Activated T-helper 1 cell treated with anti-CD3 and anti-CD28 coated beads, Interleukin-12 subunit alpha, Interleukin-12 subunit beta, Interleukin-2, Interleukin-4 antibody, amounts not matched to agents 30 ng/mL and 10 ng/mL and 1 ng/mL, durations not matched to agents 14 hours and 24 hours and 36 hours (primary cell): ENCODE results near the gene IPCEF1. TPM values are rescaled to one million over a fixed set of nuclear protein-coding genes. Genes with fewer than 3 reads are reported as not detected.
"Not testable (repeated sequence)": the region's sequence is repeated elsewhere in the genome, so short reads cannot be mapped to it uniquely, and the experiment has no call there.

Source experiments
- DNase-seq: peaks from one replicate; pipeline ENCODE4 v3.0.0; 2021; ENCODE audit warnings: low spot score
- H3K27ac Mint-ChIP-seq: one replicate; pipeline ENCODE4 v1.8.0; 2021; ENCODE audit warnings: mild to moderate bottlenecking, mixed read lengths
- H3K27me3 Mint-ChIP-seq: one replicate; pipeline ENCODE4 v1.8.0; 2022; ENCODE audit warnings: mild to moderate bottlenecking, moderate library complexity, mixed read lengths; ENCODE audit not compliant: insufficient read depth
- H3K36me3 Mint-ChIP-seq: one replicate; pipeline ENCODE4 v1.8.0; 2021; ENCODE audit warnings: low read depth, mixed read lengths
- H3K4me1 Mint-ChIP-seq: one replicate; pipeline ENCODE4 v1.8.0; 2021; ENCODE audit warnings: low read depth, mixed read lengths
- H3K4me3 Mint-ChIP-seq: one replicate; pipeline ENCODE4 v1.8.0; 2021; ENCODE audit warnings: mild to moderate bottlenecking, moderate library complexity, mixed read lengths
- H3K9me3 Mint-ChIP-seq: one replicate; pipeline ENCODE4 v1.8.0; 2021; ENCODE audit warnings: mixed read lengths
- intact Hi-C: fragments of 100-400 bp; cut with micrococcal nuclease; formaldehyde crosslinking; loops from one replicate; pipeline ENCODE4 v1.15.1; 2024
- total RNA-seq: library from RNA; stranded (reverse); gene quantifications from 2 replicates; pipeline ENCODE4 v1.2.3, GENCODE V29; 2022

Gene IPCEF1
- total RNA-seq, 1 donor from 2014 or later: 4.2 TPM

- intact Hi-C loops: no loop called here
- Mint-ChIP-seq H3K4me1 (peaks cover 6% of the 10 kb centered on the region), H3K9me3 (no peaks in the 10 kb centered on the region), H3K36me3 (peaks cover 23% of the 10 kb centered on the region), H3K27ac (no peak overlapping the region), H3K27me3 (no peaks in the 10 kb centered on the region), H3K4me3 (no peak overlapping the region)
- DNase-seq: no peak
Observed at GRCh38 chr6:154206996-154207395, 149.6 kb downstream of the IPCEF1 start.

GRCh38 chr6:154206141-154206540, 150.5 kb downstream of the IPCEF1 start:
- Mint-ChIP-seq H3K27ac (no peak overlapping the region), H3K36me3 (peaks cover 24% of the 10 kb centered on the region)

DNA sequence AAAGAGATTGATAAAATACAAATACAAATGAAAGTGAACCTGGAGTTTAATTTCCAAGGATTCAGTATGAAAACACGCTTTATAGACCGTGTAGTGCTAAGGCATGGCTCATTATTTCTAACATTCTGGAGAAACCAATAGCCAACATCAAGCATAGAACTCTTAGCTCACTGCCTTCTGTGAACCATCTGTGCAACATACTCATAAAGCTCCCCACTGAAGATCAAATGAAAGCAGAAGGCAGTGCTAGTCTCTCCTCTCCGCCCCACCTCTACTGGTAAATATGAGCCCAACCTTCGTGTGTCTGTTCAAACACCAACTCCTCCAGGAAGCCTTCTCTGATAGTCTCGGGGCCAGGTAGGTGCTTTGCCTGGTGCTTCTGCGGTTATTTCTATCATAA, 153.6 kb downstream of the IPCEF1 start:
- H3K27me3 Mint-ChIP-seq: no peaks in the 10 kb centered on the region
- peaks cover 23% of the 10 kb centered on the region for H3K36me3 Mint-ChIP-seq
- intact Hi-C loops: no loop called here
- no peak for DNase-seq
- H3K4me1 Mint-ChIP-seq: peaks cover 10% of the 10 kb centered on the region
- no peak overlapping the region for H3K4me3 Mint-ChIP-seq
- no peak overlapping the region for H3K27ac Mint-ChIP-seq
- no peaks in the 10 kb centered on the region for H3K9me3 Mint-ChIP-seq

More at GRCh38 chr6:154206141-154206540, 150.5 kb downstream of the IPCEF1 start:
- DNase-seq: no peak
- Mint-ChIP-seq H3K9me3 (no peaks in the 10 kb centered on the region), H3K27me3 (no peaks in the 10 kb centered on the region), H3K4me3 (no peak overlapping the region), H3K4me1 (peaks cover 6% of the 10 kb centered on the region)
- intact Hi-C loops: no loop called here

- intact Hi-C loops: no loop called here
- H3K9me3 Mint-ChIP-seq: no peaks in the 10 kb centered on the region
Observed at GRCh38 chr6:154202339-154202738, 154.3 kb downstream of the IPCEF1 start.

DNA sequence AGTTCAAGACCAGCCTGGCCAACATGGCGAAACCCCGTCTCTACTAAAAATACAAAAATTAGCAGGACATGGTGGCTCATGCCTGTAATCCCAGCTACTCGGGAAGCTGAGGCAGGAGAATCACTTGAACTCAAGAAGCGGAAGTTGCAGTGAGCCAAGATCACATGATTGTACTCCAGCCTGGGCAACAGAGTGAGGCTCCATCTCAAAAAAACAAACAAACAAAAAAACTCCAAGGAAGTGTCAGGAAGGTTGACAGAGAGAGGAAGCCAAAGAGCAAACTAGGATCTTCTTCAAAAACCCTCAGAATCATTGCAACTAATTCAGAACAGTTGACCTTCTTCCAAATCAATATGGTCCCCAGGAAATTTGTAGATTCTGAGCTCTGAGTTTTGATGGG, 154.9 kb downstream of the IPCEF1 start:
- H3K27ac Mint-ChIP-seq, DNase-seq, H3K4me3 Mint-ChIP-seq, H3K9me3 Mint-ChIP-seq, H3K27me3 Mint-ChIP-seq, intact Hi-C loops: not testable (repeated sequence)
- H3K36me3 Mint-ChIP-seq: peaks cover 17% of the 10 kb centered on the region
- H3K4me1 Mint-ChIP-seq: peaks cover 22% of the 10 kb centered on the region

More at GRCh38 chr6:154202339-154202738, 154.3 kb downstream of the IPCEF1 start:
- no peak overlapping the region for H3K4me3 Mint-ChIP-seq
- peaks cover 16% of the 10 kb centered on the region for H3K4me1 Mint-ChIP-seq
- no peaks in the 10 kb centered on the region for H3K27me3 Mint-ChIP-seq
- DNase-seq: no peak
- no peak overlapping the region for H3K27ac Mint-ChIP-seq
- peaks cover 19% of the 10 kb centered on the region for H3K36me3 Mint-ChIP-seq

- Mint-ChIP-seq H3K36me3 (peaks cover 5% of the 10 kb centered on the region), H3K4me1 (peaks cover 16% of the 10 kb centered on the region), H3K27me3 (no peaks in the 10 kb centered on the region), H3K4me3 (no peak overlapping the region), H3K9me3 (no peaks in the 10 kb centered on the region), H3K27ac (no peak overlapping the region)
- intact Hi-C loops: loop anchor here (2.0 kb wide), 1 partner anchor 53 kb away; no protein-coding TSS in a partner anchor
- no peak for DNase-seq
Observed at GRCh38 chr6:154197196-154197860, 159.3 kb downstream of the IPCEF1 start.

DNA sequence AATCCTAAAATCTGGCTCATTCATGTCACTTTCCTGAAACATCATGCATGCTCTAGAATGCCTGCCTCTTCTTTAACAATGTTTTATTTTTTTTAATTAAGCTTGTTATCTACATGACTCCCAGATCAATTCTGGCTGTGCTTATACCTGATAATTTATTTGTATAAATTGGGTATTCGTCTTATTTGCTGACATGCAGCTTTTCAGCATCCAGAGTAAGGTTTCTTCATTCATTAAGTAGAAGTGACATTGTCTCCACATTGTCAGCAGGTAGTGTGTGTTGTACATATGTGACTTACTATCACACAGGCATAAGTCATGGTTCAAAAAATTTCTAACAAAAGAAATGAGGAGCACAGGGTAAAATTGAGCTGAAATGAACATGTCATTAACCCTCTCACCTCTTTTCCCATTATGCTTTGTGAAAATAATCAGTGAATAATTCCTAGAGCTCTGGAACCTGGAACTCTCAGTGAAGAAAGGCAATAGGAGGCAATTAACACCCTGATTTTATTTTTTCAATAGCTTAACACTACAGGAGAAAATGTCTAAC, 160.2 kb downstream of the IPCEF1 start:
- H3K27ac Mint-ChIP-seq: no peak overlapping the region
- intact Hi-C loops: loop anchor here (2.0 kb wide), 1 partner anchor 54 kb away; no protein-coding TSS in a partner anchor
- no peak for DNase-seq
- H3K36me3 Mint-ChIP-seq: peaks cover 3% of the 10 kb centered on the region
- no peaks in the 10 kb centered on the region for H3K9me3 Mint-ChIP-seq
- H3K27me3 Mint-ChIP-seq: no peaks in the 10 kb centered on the region
- H3K4me3 Mint-ChIP-seq: no peak overlapping the region
- peaks cover 16% of the 10 kb centered on the region for H3K4me1 Mint-ChIP-seq

- H3K4me3 Mint-ChIP-seq: no peak overlapping the region
- no peak for DNase-seq
- peaks cover 1% of the 10 kb centered on the region for H3K27me3 Mint-ChIP-seq
- peaks cover 7% of the 10 kb centered on the region for H3K36me3 Mint-ChIP-seq
- intact Hi-C loops: no loop called here
- peaks cover 5% of the 10 kb centered on the region for H3K9me3 Mint-ChIP-seq
- no peak overlapping the region for H3K27ac Mint-ChIP-seq
- no peaks in the 10 kb centered on the region for H3K4me1 Mint-ChIP-seq
Observed at GRCh38 chr6:154187714-154188113, 168.9 kb downstream of the IPCEF1 start.

- no peak overlapping the region for H3K4me3 Mint-ChIP-seq
- H3K27ac Mint-ChIP-seq: no peak overlapping the region
- H3K9me3 Mint-ChIP-seq: peaks cover 10% of the 10 kb centered on the region
- DNase-seq: no peak
- H3K4me1 Mint-ChIP-seq: no peaks in the 10 kb centered on the region
- peaks cover 1% of the 10 kb centered on the region for H3K27me3 Mint-ChIP-seq
- intact Hi-C loops: no loop called here
- H3K36me3 Mint-ChIP-seq: peaks cover 8% of the 10 kb centered on the region
Observed at GRCh38 chr6:154187203-154187602, 169.4 kb downstream of the IPCEF1 start.

GRCh38 chr6:154179434-154179833, 177.2 kb downstream of the IPCEF1 start:
- Mint-ChIP-seq H3K9me3 (peaks cover 20% of the 10 kb centered on the region), H3K27me3 (no peaks in the 10 kb centered on the region), H3K27ac (no peak overlapping the region), H3K36me3 (peaks cover 10% of the 10 kb centered on the region), H3K4me3 (no peak overlapping the region), H3K4me1 (no peaks in the 10 kb centered on the region)
- intact Hi-C loops: no loop called here
- DNase-seq: no peak

DNA sequence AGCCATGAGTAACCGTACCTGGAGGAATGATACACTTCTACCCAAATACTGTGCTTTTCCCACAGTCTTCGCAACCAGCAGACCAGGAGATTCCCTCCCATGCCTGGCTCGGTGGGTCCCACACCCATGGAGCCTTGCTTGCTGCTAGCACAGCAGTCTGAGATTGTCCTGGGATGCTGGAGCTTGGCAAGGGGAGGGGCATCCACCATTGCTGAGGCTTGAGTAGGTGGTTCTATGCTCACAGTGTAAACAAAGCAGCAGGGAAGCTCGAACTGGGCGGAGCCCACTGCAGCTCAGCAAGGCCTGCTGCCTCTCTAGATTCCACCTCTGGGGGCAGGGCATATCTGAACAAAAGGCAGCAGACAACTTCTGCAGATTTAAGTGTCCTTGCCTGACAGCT, 184.2 kb downstream of the IPCEF1 start:
- intact Hi-C loops, DNase-seq: not testable (repeated sequence)

DNA sequence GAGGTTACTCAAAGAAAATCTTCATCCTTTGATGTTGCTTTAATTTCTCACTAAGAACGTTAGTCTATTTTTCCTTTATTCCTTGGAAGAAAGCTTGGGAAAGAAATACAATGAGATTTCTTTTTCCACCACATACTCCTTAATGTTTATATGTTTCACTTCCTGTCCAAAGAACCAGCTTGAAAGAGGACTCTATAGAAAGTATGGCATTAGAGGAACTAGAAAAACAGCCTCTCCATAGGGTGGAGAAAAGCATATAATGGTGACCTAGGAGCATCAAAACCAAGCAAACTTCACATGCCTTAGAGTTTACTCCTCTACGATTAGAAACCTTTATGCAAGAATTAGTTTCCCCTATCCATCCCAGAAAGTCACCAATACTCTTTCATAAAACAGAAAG, 186.5 kb downstream of the IPCEF1 start:
- no peaks in the 10 kb centered on the region for H3K27me3 Mint-ChIP-seq

More for the DNA sequence above, 184.2 kb downstream of the IPCEF1 start:
- H3K4me1 Mint-ChIP-seq, H3K4me3 Mint-ChIP-seq, H3K27me3 Mint-ChIP-seq, H3K27ac Mint-ChIP-seq: not testable (repeated sequence)
- H3K36me3 Mint-ChIP-seq: peaks cover 17% of the 10 kb centered on the region
- H3K9me3 Mint-ChIP-seq: peaks cover 15% of the 10 kb centered on the region

DNA sequence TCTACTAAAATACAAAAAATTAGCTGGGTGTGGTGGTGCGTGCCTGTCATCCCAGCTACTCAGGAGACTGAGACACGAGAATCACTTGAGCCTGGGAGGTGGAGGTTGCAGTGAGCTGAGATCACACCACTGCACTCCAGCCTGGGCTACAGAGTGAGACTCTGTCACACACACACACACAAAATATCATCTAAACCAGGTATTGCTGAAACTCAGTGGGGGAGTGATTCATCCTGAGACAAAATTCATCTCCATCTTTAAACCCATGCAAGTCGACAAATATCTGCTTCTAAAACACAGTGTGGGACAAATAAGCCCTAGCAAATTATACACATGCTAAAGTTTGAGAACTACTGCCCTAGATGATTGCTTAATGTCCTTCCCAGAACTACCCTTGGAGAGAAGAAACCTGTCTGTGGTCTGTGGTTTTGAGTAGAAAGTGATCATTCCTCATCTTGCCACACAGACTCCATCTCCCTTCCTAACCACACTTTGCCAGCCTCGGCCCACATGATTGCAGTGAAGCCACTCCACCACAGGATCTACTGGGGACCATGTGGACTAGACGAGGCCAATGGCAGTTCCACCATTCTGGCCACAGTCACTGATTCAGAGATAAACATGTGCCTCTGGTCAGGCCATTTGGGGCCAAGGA, 187.3 kb downstream of the IPCEF1 start:
- no peak for DNase-seq
- H3K9me3 Mint-ChIP-seq: peaks cover 8% of the 10 kb centered on the region
- peaks cover 7% of the 10 kb centered on the region for H3K4me1 Mint-ChIP-seq
- intact Hi-C loops: no loop called here
- peaks cover 13% of the 10 kb centered on the region for H3K36me3 Mint-ChIP-seq
- no peaks in the 10 kb centered on the region for H3K27me3 Mint-ChIP-seq
- no peak overlapping the region for H3K4me3 Mint-ChIP-seq
- no peak overlapping the region for H3K27ac Mint-ChIP-seq

More for the DNA sequence above, 186.5 kb downstream of the IPCEF1 start:
- Mint-ChIP-seq H3K36me3 (peaks cover 16% of the 10 kb centered on the region), H3K9me3 (peaks cover 10% of the 10 kb centered on the region), H3K4me3 (no peak overlapping the region), H3K4me1 (peaks cover 7% of the 10 kb centered on the region), H3K27ac (no peak overlapping the region)
- DNase-seq: no peak
- intact Hi-C loops: no loop called here
